Activated CD4-positive, CD25-positive, alpha-beta regulatory T cell (primary cell): ENCODE measurements around the gene GAST.
A peak's percentile ranks its signal among the peaks of the same experiment; 100 is the strongest.
"Not testable (repeated sequence)": the region's sequence is repeated elsewhere in the genome, so short reads cannot be mapped to it uniquely, and the experiment has no call there.

Source experiments
- DNase-seq, 4 experiments: peaks; one replicate each; lab custom pipeline; 2025; lab: John Stamatoyannopoulos, UW

The GAST gene, protein sequence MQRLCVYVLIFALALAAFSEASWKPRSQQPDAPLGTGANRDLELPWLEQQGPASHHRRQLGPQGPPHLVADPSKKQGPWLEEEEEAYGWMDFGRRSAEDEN

DNA sequence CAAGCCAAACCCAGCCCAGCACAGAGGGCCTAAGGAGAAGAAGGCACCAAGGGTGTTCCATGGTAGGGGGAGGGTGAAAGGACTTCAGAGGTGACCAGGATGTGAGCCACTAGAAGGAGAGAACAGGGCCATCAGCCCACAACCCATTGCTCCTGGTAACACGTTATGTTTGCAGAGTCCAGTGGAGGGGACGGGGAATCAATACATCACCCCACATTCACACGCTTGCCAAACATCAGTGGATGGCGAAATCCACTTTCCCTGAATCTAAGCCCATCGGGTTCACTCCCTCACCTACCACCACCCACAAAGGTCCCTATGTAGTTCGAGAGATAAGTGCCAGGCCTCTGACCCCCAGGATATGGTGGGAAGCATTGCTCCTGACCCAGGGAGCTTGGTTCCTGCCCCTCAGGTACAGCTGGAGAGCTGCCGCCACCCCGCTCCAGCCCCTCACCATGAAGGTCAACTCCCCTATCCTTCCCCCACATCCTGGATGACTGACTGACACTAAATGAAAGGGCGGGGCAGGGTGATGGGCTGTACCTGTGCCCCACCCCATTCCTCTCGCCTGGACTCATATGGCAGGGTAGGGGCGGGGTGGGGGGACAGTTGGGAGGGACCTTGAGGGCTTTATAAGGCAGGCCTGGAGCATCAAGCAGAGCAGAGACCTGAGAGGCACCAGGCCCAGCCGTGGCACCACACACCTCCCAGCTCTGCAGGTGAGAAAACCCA is at the start of gene GAST:
Gene GAST, plus strand, starts transcription at position 663 of the 732 bp plus-strand sequence. CDS start 3,106 bp downstream, outside the sequence.
- no peak for DNase-seq

DNA sequence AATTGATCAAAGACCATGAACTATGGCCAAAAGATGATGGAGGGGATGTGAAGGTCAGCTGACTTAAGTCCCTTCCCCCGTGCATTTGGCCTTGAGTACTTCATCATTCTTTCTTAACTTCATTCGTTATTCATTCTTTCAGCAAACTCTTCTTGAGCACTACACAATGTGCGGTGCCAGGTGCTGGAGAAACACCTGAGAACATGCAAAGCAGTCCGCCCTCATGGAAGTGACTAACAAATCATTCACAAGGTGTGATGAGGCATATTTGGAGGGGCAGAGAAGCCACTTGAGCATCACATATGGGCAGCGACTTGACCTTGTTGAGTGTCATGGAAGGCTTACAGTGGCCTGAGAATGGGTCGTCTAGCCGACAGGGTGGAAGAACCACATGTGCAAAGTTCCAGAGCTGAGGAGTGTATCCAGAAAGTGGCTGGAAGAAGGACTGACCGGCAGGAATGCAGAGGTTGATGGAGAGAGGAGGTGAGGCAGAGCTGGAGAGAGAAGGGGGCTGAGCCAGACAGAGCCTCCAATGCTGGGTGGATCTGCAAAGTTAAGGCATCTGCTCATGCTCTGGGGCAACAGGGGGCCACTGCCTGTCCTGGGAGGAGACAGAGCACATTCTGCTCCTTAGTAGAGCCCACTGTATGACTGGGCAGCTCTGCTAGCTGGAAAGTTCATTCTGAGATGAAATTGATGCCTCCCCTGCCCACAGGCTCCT is 48.5 kb upstream of the GAST start:
- DNase-seq = no peak

DNA sequence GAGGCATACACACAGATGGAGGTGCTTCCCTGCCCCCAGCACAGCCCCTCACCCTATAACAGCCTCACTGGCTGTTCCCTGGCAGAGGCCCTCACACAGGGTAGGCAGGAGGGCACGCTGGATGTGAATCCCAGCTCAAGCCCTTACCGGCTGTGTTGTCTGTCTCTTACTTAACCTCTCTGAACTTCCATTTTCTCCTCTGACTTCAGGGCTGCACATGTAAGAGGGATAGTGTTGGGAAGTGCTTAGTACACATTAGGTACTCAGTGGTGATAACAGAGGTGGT is 48.0 kb upstream of the GAST start:
- no peak for DNase-seq

DNA sequence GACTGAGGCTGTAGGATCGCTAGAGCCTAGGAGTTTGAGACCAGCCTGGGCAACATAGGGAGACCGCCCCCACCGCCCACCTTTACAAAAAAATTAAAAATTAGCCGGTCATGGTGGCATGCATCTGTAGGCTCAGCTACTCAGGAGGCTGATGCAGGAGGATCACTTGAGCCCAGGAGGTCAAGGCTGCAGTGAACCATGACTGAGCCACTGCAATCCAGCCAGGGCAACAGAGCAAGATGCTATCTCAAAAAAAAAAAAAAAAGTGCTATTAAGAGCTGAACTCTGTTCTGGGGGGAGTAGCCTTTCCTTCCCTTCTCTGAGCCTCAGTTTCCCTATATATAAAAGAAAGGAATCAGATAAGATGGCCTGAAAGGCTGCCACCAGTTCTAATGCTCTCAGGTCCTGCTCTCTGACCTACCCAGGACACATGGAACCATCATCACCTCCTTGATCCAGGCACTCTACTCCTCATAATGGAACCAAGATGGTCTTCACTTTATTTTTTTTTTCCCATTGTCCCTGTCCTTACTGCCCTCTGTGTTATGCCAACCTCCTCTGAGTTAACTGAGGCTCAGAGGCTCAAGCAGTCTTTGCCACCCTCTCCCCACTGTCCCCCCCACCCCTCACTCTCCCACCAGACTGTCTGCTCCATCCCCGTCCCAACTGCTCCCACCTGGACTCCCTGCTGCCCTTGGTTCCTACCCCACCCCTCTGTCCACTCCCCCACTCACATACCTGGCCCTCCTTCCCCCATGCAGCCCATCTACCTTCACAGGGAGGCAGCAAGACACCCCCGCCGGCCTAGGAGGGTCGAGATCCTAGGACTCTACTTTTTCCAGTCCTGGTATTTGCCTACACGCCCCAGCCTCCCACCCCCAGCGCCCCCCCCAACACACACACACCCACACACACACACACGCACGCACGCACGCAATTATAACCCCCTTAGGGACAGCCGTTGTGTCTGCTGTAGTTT is 47.3 kb upstream of the GAST start:
- no peak for DNase-seq

DNA sequence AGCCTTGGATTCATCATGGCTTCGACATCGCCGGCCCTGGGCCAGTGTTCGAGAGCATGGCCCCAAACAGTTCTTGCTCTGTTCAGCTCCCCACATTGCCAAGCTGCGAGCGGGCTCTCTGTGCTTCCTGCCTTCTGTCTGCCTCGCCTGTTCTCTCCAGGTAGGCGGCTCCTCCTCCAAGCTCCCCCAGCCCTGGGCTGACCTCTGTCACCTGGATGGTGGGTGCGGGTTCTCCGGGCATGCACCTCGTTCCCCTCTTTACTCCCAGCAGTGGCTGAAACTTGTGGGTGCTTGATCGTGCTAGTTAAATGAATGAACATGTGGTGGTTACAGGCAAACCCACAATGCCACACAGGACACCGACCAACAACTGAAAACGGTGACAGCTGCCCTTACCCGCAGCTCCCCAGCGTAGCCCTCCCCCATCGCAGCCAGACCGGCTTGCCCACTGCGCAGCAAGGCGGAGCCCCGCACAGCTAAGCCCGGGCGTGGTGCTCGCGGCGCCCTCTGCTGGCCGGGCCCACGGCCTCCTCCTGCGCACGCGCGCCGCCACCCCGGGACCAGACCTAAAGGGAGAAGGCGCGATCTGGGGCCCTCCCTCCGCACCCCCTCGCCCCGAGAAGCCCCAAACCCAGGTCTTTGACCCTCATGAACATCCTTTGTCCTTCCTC is 46.4 kb upstream of the GAST start:
- DNase-seq = peak; percentile 80 to 86 (median 82)

DNA sequence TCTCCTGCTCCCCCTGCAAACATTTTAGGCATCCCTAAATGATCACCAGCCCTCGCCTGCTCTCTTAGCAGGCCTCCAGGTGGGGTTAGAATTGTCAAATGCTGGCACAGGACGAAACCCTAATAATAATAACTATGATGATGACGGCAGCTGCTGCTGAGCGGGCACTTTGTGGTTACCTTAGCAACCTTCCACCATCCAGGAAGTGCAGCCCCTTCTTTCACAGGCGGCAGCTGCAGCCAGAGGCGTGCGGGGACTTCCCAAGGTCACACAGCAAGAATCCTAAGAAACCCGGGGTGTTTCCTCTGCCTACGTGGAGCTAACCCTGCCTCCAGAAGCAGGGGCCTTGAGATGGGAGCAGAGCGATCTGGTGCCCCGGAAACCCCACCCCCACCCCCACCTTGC is 45.9 kb upstream of the GAST start:
- DNase-seq = peak; percentile 18 to 52 (median 32)

DNA sequence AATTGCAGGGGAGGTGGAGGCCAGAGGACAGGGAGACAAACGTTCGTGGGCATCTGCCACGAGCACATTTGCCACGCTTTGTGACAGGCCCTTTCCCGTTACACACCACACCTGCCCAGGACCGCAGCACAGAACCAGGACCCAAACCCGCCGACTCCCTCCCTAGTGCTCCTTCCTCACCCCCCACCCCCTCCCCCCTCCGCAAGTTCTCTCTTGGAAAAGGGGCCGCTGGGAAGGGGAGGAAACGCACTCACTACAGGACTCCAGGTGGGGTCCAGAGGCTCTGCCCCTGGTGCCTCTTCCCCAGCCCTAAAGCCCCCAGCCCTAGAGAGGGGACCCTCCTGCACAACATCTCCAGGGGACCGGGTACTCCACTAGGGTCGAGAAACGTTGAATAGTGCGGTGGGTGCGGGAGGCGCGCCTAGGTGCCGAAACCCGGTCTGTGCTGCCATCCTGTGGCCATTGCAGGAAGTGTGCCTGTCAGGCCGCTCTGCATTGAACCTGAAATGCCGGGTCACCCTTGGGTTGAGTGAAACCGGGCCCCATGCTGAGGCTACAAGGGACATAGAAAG is 45.3 kb upstream of the GAST start:
- DNase-seq = peak; percentile 71 to 80 (median 74)

DNA sequence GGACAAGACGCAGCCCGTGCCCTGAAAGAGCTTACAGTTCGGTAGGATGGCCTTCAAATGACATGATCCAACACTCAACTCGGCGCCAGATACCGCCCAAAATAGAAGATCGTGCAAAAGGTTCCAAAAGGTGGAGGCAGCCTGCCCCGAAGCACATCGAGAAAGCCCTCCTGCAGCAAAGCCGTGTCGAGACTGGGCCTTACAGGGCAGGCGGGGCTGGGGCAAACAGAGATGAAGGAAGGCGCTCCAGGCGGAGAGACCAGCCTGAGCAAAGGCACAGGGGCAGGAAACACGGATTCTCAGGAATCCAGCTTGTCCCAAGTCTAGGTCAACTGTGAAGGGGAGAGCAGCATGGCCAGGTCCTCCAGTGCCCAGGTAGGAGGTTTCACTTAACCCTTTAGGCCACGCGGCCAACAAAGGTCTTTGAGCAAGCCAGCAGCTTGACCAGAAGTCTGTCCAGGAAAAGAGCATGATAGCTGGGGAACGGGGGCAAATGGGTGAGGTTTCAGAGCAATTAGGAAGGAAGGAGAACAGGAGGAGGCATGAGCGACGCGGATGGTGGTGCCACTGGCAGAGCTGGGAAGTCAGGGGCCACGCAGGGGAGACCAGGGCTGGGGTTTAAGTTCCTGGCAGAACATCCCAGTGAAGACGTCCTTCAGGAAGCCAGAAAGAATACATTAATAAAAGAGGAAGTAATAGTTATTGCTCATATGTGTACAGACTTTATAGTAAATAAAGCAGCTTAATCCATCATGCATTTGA is 44.7 kb upstream of the GAST start:
- DNase-seq = no peak

DNA sequence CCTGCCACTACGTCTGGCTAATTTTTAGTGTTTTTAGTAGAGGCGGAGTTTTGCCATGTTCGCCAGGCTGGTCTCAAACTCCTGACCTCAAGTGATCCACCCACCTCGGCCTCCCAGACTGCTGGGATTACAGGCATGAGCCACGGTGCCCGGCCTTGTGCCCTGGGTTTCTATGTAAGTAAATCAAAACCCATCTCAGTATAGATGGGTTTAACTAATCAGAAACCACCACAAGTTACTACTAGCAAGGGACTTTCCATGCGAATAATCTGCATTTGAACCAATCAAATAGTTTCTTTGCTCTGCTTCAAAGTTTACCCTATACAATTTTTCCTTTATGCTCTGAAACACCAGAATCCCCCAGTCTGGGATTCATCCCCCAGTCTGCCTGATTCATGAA is 40.0 kb upstream of the GAST start:
- DNase-seq = no peak

DNA sequence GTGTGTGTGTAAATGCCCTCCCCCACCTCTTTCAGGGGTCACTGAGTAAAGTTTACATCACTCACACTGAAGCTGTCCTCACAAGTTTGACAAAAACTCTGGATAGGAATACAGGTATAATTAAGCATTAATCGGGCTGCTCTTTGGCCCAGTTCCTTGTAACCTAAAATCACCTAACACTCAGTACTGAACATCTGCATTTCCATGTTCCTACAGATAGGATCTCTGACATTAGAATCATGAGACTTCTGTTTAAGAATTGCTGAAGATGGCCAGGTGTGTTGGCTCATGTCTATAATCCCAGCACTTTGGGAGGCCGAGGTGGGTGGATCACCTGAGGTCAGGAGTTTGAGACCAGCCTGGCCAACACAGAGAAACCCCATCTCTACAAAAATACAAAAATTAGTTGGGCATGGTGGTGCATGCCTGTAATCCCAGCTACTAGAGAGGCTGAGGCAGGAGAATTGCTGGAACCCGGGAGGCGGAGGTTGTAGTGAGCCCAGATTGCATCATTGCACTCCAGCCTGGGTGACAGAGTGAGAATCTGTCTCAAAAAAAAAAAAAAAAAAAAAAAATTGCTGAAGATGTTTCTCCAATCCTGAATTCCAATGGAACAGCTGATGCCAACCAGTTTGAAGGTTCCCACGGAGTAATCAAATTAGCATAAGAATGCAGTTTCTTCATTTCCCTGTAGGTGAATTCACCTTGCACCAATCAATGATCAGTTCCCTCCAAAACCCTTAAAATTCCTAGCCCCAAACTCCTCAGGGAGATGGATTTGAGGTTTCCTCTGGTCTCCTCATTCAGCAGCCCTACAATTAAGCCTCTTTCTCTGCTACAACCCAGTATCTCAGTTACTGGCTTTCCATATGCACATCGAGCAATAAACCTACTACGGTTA is 36.7 kb upstream of the GAST start:
- not testable (repeated sequence) for DNase-seq

DNA sequence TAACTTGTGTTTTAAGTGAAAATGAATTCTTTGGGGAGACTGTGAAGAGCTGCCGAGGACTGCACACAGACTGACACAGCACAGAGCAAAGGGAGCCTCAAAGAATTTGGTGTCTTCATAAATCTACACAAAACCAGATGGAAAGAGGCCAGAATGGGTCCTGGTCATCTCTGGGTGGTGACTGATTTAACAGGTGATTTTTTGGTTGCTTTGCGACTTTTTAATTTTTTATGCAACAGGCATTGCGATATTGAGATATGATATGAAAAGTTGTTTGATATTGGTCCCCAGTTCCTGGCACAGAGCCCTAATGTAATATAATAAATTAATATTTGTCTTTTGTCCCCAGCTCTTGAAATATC is 36.1 kb upstream of the GAST start:
- DNase-seq = no peak

DNA sequence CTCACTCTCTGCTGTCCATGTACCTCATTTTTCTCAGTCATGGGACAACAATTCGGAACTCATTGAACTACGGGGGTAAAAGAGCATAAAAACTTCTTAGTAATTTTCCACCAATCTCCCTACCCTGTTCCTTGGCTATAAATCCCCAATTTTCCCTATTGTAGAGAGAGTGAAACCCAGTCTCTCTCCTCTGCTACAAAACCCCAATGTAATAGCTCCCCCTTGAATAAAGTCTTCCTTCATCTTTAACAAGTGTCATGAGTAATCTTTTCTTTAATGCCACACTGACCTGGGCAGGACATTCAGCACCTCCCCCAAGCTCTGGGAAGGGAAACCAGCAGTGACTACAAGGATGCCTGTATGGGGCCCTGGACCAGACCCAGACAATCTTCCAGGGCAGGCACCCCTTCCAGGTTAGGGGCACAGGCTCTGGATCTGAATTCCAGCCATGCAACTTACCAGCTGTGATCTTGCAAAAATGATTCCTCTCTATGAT is 33.7 kb upstream of the GAST start:
- no peak for DNase-seq

DNA sequence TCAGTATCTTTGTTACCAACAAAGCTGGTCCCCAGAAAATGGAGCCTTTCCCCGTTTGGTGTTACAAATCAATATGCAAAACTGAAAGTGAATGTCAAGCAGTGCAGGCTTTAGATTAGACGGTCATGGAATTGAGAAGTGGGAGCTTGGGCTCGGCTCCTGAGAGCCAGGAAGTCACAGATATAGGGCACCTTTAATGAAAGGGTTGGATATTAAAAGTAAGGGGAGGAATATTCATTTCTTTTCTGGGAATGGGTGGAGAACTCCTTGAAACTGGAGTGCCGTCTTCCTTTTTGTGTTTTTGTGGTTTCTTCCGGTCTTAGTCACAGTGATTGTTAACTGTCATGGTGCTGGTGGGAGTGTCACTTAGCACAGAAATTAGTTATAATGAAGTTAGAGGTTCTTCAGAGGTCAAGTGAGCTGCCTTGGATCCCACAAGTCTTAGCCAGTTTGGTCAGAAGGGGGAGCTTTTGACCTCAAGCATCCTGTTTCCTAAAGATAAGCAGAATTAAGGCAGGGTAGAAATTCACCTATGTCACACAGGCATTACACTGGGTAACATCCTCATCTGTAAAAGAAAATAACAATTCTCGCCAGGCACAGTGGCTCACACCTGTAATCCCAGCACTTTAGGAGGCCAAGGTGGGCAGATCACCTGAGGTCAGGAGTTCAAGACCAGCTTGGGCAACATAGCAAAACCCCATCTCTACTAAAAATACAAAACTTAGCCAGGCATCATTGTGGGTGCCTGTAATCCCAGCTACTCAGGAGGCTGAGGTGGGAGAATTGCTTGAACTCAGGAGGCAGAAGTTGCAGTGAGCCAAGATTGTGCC is 33.0 kb upstream of the GAST start:
- DNase-seq = peak in 2 of 4 experiments; percentile 20 to 27

DNA sequence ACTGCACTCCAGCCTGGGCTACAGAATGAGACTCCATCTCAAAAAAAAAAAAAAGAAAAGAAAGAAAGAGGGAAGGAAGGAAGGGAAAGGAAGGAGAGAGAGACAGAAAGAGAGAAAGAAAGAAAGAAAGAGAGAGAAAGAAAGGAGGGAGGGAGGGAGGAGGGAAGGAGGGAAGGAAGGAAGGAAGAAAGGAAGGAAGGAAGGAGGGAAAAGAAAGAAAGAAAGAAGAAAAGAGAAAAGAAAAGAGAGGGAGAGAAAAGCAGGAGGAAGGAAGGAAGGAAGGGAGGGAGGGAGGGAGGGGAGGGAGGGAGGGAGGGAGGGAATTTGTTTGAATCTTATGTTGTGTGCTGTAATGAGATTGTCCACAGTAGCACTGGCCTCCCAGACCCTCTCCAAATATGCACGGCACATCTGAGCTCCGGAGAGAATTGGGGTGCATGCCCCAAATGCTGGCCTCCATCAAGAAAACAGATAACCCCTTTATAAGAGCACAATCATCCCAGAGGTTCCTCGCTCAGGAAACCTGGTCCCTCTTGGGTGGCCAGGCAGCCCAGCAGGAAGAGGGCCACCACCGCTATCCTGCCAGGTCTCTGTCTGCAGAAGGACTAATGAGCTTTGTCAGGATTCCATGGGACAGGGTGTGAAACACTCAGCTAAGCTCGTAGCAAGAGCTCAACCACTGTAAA is 32.2 kb upstream of the GAST start:
- no peak for DNase-seq

DNA sequence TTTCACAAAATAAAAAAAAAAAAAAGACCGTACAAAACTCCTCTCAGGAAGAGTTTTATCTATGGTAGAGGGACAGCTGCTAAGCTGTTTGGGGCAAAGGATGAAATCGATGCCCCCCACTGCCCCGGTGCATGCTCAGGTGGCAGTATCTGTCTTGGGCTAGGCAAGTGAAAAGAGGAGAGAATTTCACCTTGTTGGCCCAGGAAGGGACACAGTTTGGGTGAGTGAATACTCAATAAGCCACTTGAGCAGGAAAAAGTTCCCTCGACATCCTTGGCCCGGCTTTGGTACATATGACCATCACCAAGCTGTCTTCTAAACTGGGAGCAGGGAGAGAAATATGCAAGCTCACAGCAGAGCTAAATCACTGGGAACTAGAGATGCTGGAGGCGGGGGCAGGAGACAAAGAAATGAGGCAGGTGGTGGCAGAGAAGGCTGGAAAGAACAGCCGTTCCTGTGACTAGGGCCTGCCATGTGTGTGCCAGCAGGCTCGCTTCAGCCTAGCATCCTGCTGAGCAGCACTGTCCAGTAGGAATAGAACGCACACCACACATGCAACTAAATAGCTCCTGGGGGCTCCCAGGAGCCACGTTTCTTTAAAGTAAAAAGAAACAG is 31.6 kb upstream of the GAST start:
- DNase-seq = no peak

DNA sequence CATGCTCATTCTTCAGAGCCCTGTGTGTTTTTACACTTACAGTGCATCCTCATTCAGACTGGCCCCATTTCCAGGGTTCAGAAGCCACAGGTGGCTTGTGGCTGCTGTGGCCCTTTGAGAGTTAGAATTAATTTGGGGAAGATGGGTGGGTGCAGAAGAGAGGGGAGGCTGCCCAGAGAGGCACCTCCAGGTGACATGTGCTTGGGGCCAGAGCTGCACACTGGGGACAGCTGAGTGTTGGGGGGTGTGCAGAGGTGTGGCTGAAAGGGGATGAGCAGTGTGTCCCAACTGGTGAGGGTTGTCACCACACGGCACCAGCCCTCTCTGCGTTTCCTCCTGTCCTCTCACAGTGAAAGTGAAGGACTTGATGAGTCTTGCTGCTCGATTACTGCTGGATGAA is 30.4 kb upstream of the GAST start:
- no peak for DNase-seq

DNA sequence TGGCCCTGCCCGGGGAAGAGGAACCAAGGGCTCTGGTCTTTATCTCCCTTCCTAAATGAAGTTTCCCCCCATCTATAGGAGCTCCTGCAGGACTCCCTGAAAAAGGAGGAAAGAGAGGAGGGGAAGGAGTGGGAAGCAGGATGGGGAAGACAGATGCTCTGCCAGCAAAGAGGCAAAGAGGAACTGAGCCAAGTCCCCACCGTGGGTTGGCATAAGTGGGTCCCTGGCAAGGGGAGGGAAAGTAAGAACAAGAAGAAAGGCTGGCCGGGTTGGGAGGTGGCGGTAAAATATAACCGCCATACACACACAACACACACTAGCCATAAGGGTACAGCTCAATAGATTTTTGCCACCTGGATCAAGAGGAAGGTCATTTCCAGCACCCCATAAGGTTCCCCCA is 29.5 kb upstream of the GAST start:
- DNase-seq = no peak
